Keratinocyte (primary cell): ENCODE data around the gene CXXC5.

ENCODE experiments used
- CTCF ChIP-seq, 3 experiments: IDR thresholded peaks in 1 of 3; conservative IDR thresholded peaks in 1 of 3; optimal IDR thresholded peaks in 1 of 3; 2 replicates in 2 of 3; 3 replicates in 1 of 3; pipeline versions ENCODE3 to v1.5.1; 2011; ENCODE audit warnings: low read length in 3 of 3, mild to moderate bottlenecking in 3 of 3, moderate library complexity in 2 of 3, control low read depth in 1 of 3, inconsistent platforms in 1 of 3; ENCODE audit not compliant: insufficient read depth in 2 of 3; ENCODE audit errors: extremely low read depth in 1 of 3
- EZH2 ChIP-seq: IDR thresholded peaks from one replicate; pipeline ENCODE4 v1.6.1; 2012; ENCODE audit warnings: inconsistent platforms, mild to moderate bottlenecking, low read length, moderate library complexity

- no peak for TF ChIP-seq CTCF (optimal IDR thresholded peaks at IDR 0.05 in 1 of 3, IDR thresholded peaks at IDR 0.05 in 1 of 3, conservative IDR thresholded peaks at IDR 0.05 in 1 of 3; ENCODE audit: extremely low read depth in 1 of 3, insufficient read depth in 2 of 3, low read length in 3 of 3)
- no peak for TF ChIP-seq EZH2
Observed at GRCh38 chr5:139638736-139639618, 9.2 kb upstream of the CXXC5 start.
